Adipocyte (in vitro differentiated cells): ENCODE data around the gene NKX2-8.
A peak's percentile ranks its signal among the peaks of the same experiment; 100 is the strongest.

Experiments
- DNase-seq: peaks from one replicate; pipeline ENCODE4 v3.0.0-alpha.2; 2015; ENCODE audit warnings: low read depth
- H3K27me3 ChIP-seq: replicated peaks from 2 replicates; pipeline ENCODE4 v1.7.0; 2013; ENCODE audit warnings: mild to moderate bottlenecking, low read length, moderate library complexity; ENCODE audit not compliant: control insufficient read depth, insufficient read depth
- H3K36me3 ChIP-seq: 2 replicates; pipeline ENCODE4 v1.7.0; 2013; ENCODE audit warnings: low read length, mild to moderate bottlenecking, moderate library complexity; ENCODE audit not compliant: control insufficient read depth, insufficient read depth, severe bottlenecking
- H3K4me1 ChIP-seq: 2 replicates; pipeline ENCODE4 v1.7.0; 2013; ENCODE audit warnings: mild to moderate bottlenecking, low read length, moderate library complexity; ENCODE audit not compliant: control insufficient read depth, insufficient read depth
- H3K4me3 ChIP-seq: 2 replicates; pipeline ENCODE4 v1.7.0; 2013; ENCODE audit warnings: mild to moderate bottlenecking, low read length, moderate library complexity
- H3K9ac ChIP-seq: 2 replicates; pipeline ENCODE4 v1.7.0; 2013; ENCODE audit warnings: mild to moderate bottlenecking, low read length, moderate library complexity
- H3K9me3 ChIP-seq: 2 replicates; pipeline ENCODE4 v1.7.0; 2013; ENCODE audit warnings: mild to moderate bottlenecking, low read length, moderate library complexity; ENCODE audit not compliant: control insufficient read depth

Gene NKX2-8

GRCh38 chr14:36582011-36582873, at the start of gene NKX2-8:
NKX2-8 (minus strand) TSS chr14:36582614; CDS start chr14:36582389, 225 bp downstream.
- Histone ChIP-seq H3K36me3 (no peaks in the 10 kb centered on the region), H3K4me3 (peak within 1 kb of the TSS; percentile 78), H3K27me3 (peaks cover 76% of the 10 kb centered on the region), H3K4me1 (peaks cover 7% of the 10 kb centered on the region), H3K9me3 (no peaks in the 10 kb centered on the region), H3K9ac (no peak within 1 kb of the TSS)
- peak; percentile 6 for DNase-seq

DNA sequence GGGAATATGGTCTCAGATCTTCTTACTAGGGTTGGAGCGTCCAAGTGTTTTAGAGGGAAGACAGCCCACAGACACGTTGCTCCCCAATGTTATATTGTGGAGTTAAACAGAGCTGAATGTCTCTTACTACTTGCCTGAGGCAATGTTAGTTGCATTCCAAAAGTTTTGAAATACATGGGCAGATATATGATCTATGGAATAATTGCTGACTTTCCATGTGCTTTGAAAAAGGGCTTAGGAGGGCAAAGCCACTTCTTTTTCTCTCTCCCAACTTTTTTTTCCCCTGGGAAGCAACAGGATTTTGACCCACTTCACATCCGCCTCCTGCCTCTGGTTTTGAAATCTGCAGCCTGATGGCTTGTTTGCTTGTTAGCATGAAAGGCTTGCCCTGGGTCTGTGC, 45.6 kb upstream of the NKX2-8 start:
- H3K9me3 ChIP-seq = no peaks in the 10 kb centered on the region
- no peaks in the 10 kb centered on the region for H3K36me3 ChIP-seq
- H3K4me3 ChIP-seq = no peak overlapping the region
- peaks cover 12% of the 10 kb centered on the region for H3K4me1 ChIP-seq
- peaks cover 10% of the 10 kb centered on the region for H3K27me3 ChIP-seq
- peak; percentile 87 for DNase-seq
- no peak overlapping the region for H3K9ac ChIP-seq

DNA sequence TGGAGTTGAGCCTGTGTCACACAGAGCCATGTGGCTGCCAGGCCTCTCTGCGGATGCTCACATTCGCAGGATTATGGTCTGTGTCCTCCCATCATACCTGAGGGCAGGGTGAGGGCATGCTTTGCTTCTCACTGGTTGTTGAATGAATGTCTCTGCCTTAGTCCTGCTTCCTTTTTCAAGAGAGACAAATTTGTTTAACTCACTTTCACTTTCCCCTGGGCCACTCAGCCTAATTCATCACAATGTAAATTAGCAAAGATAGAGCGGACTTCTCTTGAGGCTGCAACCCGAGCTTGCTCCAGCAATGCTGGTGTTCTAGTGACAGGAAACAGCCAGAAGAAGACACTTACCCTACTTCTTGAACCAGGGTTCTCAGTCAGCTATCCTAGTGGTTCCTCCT, 43.7 kb upstream of the NKX2-8 start:
- Histone ChIP-seq H3K9me3 (peaks cover 6% of the 10 kb centered on the region), H3K4me3 (no peak overlapping the region), H3K27me3 (peaks cover 10% of the 10 kb centered on the region), H3K4me1 (peaks cover 12% of the 10 kb centered on the region), H3K9ac (no peak overlapping the region), H3K36me3 (no peaks in the 10 kb centered on the region)
- no peak for DNase-seq

GRCh38 chr14:36625436-36625835, 43.0 kb upstream of the NKX2-8 start:
- Histone ChIP-seq H3K36me3 (no peaks in the 10 kb centered on the region), H3K4me3 (no peak overlapping the region), H3K9me3 (peaks cover 6% of the 10 kb centered on the region), H3K9ac (no peak overlapping the region), H3K27me3 (peaks cover 10% of the 10 kb centered on the region), H3K4me1 (peaks cover 12% of the 10 kb centered on the region)
- DNase-seq = no peak

GRCh38 chr14:36625014-36625413, 42.6 kb upstream of the NKX2-8 start:
- H3K36me3 ChIP-seq = no peaks in the 10 kb centered on the region
- peaks cover 6% of the 10 kb centered on the region for H3K9me3 ChIP-seq
- peaks cover 10% of the 10 kb centered on the region for H3K27me3 ChIP-seq
- H3K9ac ChIP-seq = no peak overlapping the region
- H3K4me3 ChIP-seq = no peak overlapping the region
- DNase-seq = no peak
- peaks cover 12% of the 10 kb centered on the region for H3K4me1 ChIP-seq

DNA sequence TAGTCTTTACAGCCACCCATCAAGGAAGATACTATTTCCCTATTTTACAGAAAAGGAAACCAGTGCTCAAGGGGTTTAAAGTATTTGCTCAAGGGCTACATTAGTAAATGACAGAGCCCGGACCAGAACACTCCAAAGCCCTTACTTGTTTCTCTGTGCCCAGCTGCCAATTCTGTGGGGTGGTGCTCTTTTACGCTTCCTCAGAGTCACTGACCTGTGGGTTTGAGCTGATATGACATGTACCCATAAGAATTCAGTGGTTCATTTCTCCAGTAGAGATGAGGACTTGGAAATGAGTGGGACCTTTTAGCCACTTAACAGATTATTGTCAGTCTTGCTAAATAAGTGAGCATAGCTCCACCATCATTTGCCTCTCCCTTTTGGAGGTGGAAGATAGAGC, 37.4 kb upstream of the NKX2-8 start:
- Histone ChIP-seq H3K9ac (no peak overlapping the region), H3K4me3 (no peak overlapping the region), H3K4me1 (peaks cover 6% of the 10 kb centered on the region), H3K36me3 (no peaks in the 10 kb centered on the region), H3K27me3 (peaks cover 3% of the 10 kb centered on the region), H3K9me3 (peaks cover 6% of the 10 kb centered on the region)
- no peak for DNase-seq

- peaks cover 6% of the 10 kb centered on the region for H3K4me1 ChIP-seq
- H3K9ac ChIP-seq = no peak overlapping the region
- H3K4me3 ChIP-seq = no peak overlapping the region
- peaks cover 5% of the 10 kb centered on the region for H3K27me3 ChIP-seq
- peaks cover 6% of the 10 kb centered on the region for H3K9me3 ChIP-seq
- DNase-seq = no peak
- no peaks in the 10 kb centered on the region for H3K36me3 ChIP-seq
Measured at GRCh38 chr14:36619131-36619530, 36.7 kb upstream of the NKX2-8 start.

DNA sequence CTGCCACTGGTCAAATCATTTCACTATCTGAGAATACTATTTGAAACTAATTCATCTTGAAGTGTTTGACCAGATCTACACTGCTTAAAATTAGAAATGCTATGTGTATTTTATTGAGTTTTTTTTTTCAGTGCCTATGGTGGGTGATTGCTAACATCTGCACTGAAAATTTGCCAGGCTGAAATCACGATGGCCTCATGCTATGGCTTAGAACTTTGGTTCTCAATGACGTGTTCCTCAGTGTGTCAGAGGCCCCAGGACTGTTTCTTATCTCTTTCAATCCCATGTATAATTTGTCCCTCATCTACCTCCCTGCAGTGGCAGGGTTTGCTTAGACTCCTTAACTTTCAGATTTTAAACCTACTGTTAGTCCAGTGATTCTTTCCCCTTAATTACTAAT, 36.2 kb upstream of the NKX2-8 start:
- Histone ChIP-seq H3K9me3 (peaks cover 6% of the 10 kb centered on the region), H3K4me3 (no peak overlapping the region), H3K9ac (no peak overlapping the region), H3K27me3 (peaks cover 8% of the 10 kb centered on the region), H3K36me3 (no peaks in the 10 kb centered on the region), H3K4me1 (peaks cover 6% of the 10 kb centered on the region)
- peak; percentile 51 for DNase-seq

- H3K9me3 ChIP-seq = peaks cover 6% of the 10 kb centered on the region
- H3K4me3 ChIP-seq = no peak overlapping the region
- H3K4me1 ChIP-seq = peaks cover 6% of the 10 kb centered on the region
- no peak overlapping the region for H3K9ac ChIP-seq
- no peak for DNase-seq
- H3K36me3 ChIP-seq = no peaks in the 10 kb centered on the region
- H3K27me3 ChIP-seq = peaks cover 12% of the 10 kb centered on the region
Measured at GRCh38 chr14:36617824-36618223, 35.4 kb upstream of the NKX2-8 start.

DNA sequence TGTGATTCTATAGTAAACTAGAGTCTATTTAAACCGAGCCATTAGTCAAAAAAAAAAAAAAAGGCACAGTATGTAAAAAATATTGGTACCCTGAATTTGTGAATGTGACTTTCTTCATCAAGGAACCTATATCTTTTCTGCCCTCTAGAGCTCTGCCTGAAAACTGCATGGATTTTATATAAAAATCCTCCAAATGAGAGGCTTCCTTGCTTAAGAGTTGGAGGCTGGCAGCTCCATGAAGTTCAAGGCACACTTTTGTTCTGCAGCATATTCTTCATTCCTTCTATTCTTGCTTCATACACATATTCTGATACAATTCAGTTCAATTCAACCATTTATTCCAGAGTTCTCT, 23.1 kb upstream of the NKX2-8 start:
- Histone ChIP-seq H3K9me3 (peaks cover 3% of the 10 kb centered on the region), H3K36me3 (no peaks in the 10 kb centered on the region), H3K9ac (no peak overlapping the region), H3K27me3 (peaks cover 22% of the 10 kb centered on the region), H3K4me3 (no peak overlapping the region), H3K4me1 (no peaks in the 10 kb centered on the region)
- peak; percentile 66 for DNase-seq

GRCh38 chr14:36604757-36605505, 22.5 kb upstream of the NKX2-8 start:
- Histone ChIP-seq H3K4me1 (no peaks in the 10 kb centered on the region), H3K4me3 (no peak overlapping the region), H3K36me3 (no peaks in the 10 kb centered on the region), H3K27me3 (peaks cover 27% of the 10 kb centered on the region), H3K9me3 (no peaks in the 10 kb centered on the region), H3K9ac (no peak overlapping the region)
- DNase-seq = peak; percentile 92
